HG03139 (cell line): ENCODE data around the gene CNGA4.
A peak's percentile ranks its signal among the peaks of the same experiment; 100 is the strongest.
"Not testable (repeated sequence)": the region's sequence is repeated elsewhere in the genome, so short reads cannot be mapped to it uniquely, and the experiment has no call there.

Source experiments
- ATAC-seq: cut with Tn5 transposase; IDR thresholded peaks from one replicate; pipeline ENCODE4 v1.9.1; 2021; ENCODE audit not compliant: unreplicated experiment

The CNGA4 gene

GRCh38 chr11:6224421-6224820, 14.5 kb upstream of the CNGA4 start:
- no peak for ATAC-seq

GRCh38 chr11:6225024-6225423, 13.9 kb upstream of the CNGA4 start:
- no peak for ATAC-seq

- no peak for ATAC-seq
These were observed 13.0 kb upstream of the CNGA4 start for GRCh38 chr11:6225896-6226295.

- no peak for ATAC-seq
These were observed 10.4 kb upstream of the CNGA4 start for GRCh38 chr11:6228520-6228919.

DNA sequence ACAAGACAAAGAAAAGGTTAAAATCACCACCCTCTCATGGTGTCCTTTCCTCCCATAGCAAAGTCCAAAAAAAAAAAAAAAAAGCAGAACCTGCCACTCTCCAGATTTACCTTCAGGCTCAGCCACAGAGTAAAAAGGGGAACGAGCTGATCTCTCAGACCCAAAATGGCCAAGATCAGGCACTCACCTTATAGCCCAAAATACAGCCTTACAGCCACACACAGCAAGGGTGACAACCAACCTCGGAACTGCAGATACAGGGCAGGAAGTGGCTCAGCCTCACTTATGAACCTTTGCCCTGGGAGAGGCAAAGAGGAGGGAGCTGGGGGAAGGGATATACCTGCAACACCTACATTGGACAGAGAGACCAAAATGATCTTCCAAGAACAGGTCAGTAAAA, 9.0 kb upstream of the CNGA4 start:
- ATAC-seq: no peak

DNA sequence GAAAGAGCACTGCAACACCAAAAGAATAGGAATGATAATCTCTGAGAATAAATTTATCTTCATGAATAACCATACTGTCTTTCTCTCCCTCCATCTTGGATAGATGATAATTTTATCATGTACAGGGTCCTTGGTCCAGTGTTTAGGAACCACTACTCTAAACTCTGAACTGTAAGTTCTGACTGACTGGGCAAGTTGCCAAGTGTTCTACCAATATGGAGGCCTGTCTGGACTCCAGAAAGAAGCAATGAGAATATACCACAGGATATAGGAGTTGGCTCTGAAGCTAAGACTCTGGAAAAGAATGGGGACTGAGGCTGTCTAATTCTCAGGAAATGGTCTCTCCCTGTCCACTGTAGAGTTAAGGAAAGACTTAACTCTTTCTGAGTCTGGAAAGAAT, 6.0 kb upstream of the CNGA4 start:
- ATAC-seq: no peak

DNA sequence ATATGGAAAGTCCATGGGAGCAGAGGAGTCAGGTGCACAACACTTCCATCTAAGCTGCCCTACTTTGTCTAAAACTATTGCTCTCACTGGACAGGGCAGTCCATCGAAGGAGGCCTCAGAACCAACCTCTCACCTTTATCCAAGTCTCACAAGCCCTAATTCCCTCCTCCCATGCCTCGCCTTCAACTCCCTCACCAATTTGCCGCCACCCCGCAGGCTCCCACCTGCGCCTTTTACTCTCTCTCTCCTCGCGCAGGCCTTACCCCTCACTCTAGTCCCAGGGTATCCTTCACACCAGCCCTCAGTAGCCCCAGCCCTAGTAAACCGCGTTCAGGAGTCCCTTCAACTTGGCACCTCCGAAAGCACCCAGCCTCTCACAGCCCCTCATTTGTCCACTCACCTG, 4.9 kb upstream of the CNGA4 start:
- ATAC-seq: no peak

DNA sequence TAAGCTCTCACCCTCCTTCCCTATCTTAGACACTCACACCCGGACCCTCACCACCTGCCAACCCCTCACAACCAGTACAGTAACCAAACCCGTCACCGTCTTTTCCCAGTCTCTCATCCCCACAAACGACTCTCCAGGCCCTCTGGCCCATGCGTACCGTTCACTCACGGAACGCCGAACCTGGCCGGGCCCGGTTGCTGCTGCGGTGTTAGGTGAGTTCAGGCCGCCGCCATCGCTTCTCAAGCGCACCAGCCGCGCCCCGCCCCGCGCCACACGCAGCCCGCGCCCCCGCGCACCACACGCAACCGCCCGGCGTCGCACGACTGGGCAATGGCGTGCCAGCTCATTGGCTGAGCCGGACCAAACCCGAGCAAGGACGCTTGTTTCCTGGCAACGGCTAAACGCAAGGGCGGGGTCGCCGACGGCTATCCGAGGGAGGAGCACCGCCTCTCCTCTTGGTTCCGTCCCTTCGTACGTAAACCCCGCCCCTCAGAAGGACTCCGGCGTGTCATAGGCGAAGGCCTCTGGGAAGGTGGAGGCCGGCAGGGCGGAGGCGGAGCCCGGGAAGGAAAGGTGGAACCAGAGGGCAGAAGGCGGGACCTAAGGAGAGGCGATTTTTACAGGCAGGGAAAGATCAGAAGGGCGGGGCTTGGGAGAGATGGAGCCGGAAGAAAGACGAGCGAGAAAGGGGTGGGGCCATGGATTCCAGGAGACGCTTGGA, 4.3 kb upstream of the CNGA4 start, which contains the start of gene FHIP1B:
FHIP1B (minus strand) TSS at position 250 of the 721 bp plus-strand sequence. CDS start 10,120 bp downstream, outside the sequence.
- peak; percentile 93 for ATAC-seq

- no peak for ATAC-seq
These were observed 1.6 kb upstream of the CNGA4 start for GRCh38 chr11:6237266-6237665.

- no peak for ATAC-seq
These were observed 1.1 kb upstream of the CNGA4 start for GRCh38 chr11:6237761-6238302.

GRCh38 chr11:6240139-6240538, 1.2 kb downstream of the CNGA4 start:
- no peak for ATAC-seq

- no peak for ATAC-seq
These were observed 1.9 kb downstream of the CNGA4 start for GRCh38 chr11:6240781-6241180.

DNA sequence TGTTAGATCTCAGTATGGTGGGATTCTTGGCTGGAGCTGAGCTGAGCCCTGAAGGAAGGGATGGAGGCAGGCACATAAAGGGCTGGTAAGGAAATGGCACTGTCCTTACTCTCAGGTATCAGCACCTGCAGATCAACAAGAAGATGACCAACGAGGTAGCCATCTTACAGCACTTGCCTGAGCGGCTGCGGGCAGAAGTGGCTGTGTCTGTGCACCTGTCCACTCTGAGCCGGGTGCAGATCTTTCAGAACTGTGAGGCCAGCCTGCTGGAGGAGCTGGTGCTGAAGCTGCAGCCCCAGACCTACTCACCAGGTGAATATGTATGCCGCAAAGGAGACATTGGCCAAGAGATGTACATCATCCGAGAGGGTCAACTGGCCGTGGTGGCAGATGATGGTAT, 2.4 kb downstream of the CNGA4 start:
- no peak for ATAC-seq

- no peak for ATAC-seq
These were observed 6.6 kb downstream of the CNGA4 start for GRCh38 chr11:6245536-6245935.

DNA sequence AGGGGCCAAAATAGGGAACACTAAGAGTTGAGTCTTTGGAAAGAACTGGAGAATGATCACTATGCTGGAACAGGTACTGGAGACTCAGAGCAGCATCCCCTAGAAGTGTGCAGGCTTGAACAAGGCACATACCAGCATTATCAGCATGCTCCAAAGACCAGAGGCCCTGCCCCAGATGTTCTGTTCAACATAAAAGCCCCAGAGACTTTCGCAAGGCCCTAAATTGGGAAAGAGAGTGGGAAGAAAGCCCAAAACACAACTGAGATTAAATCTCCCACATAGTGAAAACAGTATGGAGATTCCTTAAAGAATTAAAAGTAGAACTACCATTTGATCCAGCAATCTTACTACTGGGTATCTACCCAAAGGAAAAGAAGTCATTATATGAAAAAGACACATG, 9.4 kb downstream of the CNGA4 start:
- ATAC-seq: no peak

GRCh38 chr11:6248897-6249296, 10.0 kb downstream of the CNGA4 start:
- ATAC-seq: not testable (repeated sequence)

- ATAC-seq: no peak
These were observed 11.1 kb downstream of the CNGA4 start for GRCh38 chr11:6249770-6250555.

DNA sequence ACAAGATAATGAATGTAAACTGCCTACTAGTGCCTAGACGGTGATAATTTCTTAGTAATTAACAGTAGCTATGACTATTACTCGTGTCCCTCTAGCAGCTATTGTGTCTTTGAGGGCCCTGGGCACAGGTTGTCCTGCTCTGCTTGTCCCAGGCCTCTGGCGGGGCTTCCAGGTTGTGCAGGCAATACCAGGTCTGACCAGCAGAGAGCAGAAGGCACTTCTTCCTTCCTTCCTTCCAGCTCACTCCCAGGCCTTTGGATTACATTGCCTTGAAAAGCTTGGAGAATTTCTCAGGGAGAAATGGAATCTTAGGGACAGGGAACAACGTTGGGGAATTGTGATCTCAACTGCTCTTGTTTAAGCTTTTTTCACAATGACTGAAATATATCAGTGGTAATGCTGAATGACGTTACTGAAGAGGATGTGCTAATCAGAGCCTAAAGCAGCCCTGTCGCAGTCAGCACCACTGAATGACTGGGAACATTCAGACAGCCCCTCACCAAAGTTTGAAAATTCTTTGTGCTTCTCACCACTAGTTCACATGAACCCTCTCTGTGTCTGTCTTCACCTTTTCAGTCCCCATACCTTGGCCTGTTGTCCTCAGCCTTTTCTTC, 12.3 kb downstream of the CNGA4 start:
- ATAC-seq: peak; percentile 84

- ATAC-seq: no peak
These were observed 13.1 kb downstream of the CNGA4 start for GRCh38 chr11:6251990-6252473.

DNA sequence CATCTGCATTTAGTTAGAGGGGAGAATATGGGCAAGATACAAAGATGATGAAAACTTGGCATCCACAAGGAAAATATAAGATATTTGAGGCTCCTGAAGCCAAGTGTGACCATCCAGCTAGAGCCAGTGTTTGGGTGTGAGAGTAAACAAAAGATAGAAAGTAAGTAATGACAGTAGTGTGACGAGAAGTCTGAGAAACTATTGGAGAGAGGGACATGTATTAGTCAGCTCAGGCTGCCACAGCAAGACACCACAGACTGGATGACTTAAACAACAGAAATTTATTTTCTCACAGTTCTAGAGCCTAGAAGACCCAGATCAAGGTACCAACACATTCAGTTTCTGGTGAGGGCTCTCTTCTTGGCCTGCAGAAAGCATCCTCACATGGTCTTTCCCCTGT, 14.3 kb downstream of the CNGA4 start:
- no peak for ATAC-seq

DNA sequence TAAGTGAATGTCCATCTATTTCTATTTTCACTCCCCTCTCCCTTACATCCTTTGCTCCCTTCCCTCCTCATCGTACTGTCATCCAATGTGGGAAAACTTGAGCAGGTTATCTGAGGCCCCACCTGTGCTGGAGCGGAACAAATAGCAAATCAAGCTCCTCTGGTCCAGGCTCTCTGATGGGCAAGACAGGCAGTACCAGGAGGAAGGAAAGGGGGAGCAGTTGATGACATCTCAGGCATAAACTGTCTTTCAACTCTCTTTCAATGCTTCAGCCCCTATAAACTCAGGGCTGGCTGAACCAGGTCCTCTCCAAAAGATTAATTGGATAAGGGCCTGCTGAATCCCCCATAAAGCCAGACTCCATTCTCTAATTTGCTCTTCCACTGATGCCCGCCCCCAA, 19.3 kb downstream of the CNGA4 start:
- no peak for ATAC-seq
